Measurements from ENCODE around the gene EVA1A. TPM values are rescaled to one million over a fixed set of nuclear protein-coding genes. Genes with fewer than 3 reads are reported as not detected.

The EVA1A gene
- total and polyA plus RNA-seq, 2 of the 8 experiments (the other 6 are each of a cell fraction or from before 2014, with no cell fraction given), result 2.4 to 4.3 TPM

GRCh38 chr2:75589391-75590105 is 28.8 kb upstream of the EVA1A start:
- Histone ChIP-seq H3K4me2 (ENCODE audit: insufficient read depth in 1 of 2, low read depth in 2 of 2, low read length in 2 of 2) (no peak overlapping the region), H2BK5ac (ENCODE audit: low read depth, low read length) (no peak overlapping the region), H3K18ac (ENCODE audit: extremely low read depth, low read length) (no peak overlapping the region), H3K27ac (ENCODE audit: low read depth, low read length) (no peak overlapping the region), H3K9ac (replicated peaks in 1 of 4; ENCODE audit: extremely low read depth in 1 of 4, low read depth in 3 of 4, low read length in 3 of 4) (no peak overlapping the region), H3K9me3 (ENCODE audit: insufficient read depth in 2 of 2, low read depth in 1 of 2, low read length in 1 of 2) (no peaks in the 10 kb centered on the region), H4K91ac (replicated peaks; ENCODE audit: insufficient read length, low read length) (no peak overlapping the region), H2BK20ac (ENCODE audit: low read length) (no peak overlapping the region), H3K27me3 (replicated peaks in 1 of 4; ENCODE audit: control insufficient read depth in 3 of 4, extremely low read depth in 1 of 4, insufficient read depth in 3 of 4, low read length in 3 of 4) (no peaks in the 10 kb centered on the region), H2AK5ac (ENCODE audit: low read depth, low read length) (no peak overlapping the region), H2BK120ac (replicated peaks; ENCODE audit: low read depth, low read length) (no peak overlapping the region), H3K79me1 (ENCODE audit: low read depth, low read length) (no peaks in the 10 kb centered on the region), H3K79me2 (ENCODE audit: control insufficient read depth in 1 of 2, insufficient read depth in 2 of 2, low read length in 2 of 2) (no peaks in the 10 kb centered on the region), H2BK15ac (ENCODE audit: low read length) (no peak overlapping the region), H4K20me1 (replicated peaks in 1 of 2; ENCODE audit: control insufficient read depth in 1 of 2, insufficient read depth in 2 of 2, low read length in 2 of 2) (no peaks in the 10 kb centered on the region), H3K56ac (replicated peaks; ENCODE audit: insufficient read length, low read depth, low read length) (no peak overlapping the region), H3K4me1 (replicated peaks in 1 of 4; ENCODE audit: control insufficient read depth in 3 of 4, insufficient read depth in 4 of 4, low read length in 3 of 4) (no peaks in the 10 kb centered on the region), H3K4me3 (ENCODE audit: extremely low read depth in 1 of 4, insufficient read depth in 2 of 4, low read depth in 3 of 4, low read length in 4 of 4) (no peak overlapping the region), H4K5ac (ENCODE audit: insufficient read length, low read depth, low read length) (no peak overlapping the region), H3K23ac (ENCODE audit: insufficient read length) (no peak overlapping the region), H3K23me2 (ENCODE audit: low read depth, low read length) (no peaks in the 10 kb centered on the region), H2BK12ac (ENCODE audit: low read depth, low read length) (no peak overlapping the region), H4K8ac (ENCODE audit: extremely low read depth, insufficient read depth, low read length) (no peak overlapping the region), H2AFZ (ENCODE audit: low read length) (no peak overlapping the region), H3K4ac (replicated peaks; ENCODE audit: insufficient read length, low read depth, low read length) (no peak overlapping the region), H3K14ac (ENCODE audit: insufficient read length) (no peak overlapping the region), H3K36me3 (ENCODE audit: control insufficient read depth in 2 of 4, insufficient read depth in 4 of 4, low read length in 3 of 4) (no peaks in the 10 kb centered on the region)
- ChIA-PET POLR2A (ENCODE audit: partially characterized antibody) (no interaction called here), CTCF (ENCODE audit: partially characterized antibody) (interaction anchor here (0.6 to 2.1 kb wide), 7 partner anchors 10 to 51 kb away, joined by 3 to 9 read pairs (median 4); no protein-coding TSS in a partner anchor)
- FAIRE-seq (no peak), DNase-seq (ENCODE audit: low read depth in 1 of 2, low spot score in 2 of 2) (no peak)
- WGBS, 2 experiments (ENCODE audit: extremely low coverage in 1 of 2, insufficient coverage in 1 of 2, insufficient read length in 1 of 2, insufficient replicate concordance in 2 of 2, low coverage in 1 of 2, low lambda C conversion rate in 2 of 2, missing lambda C conversion rate in 1 of 2), result 89% methylated on average over 4 of the region's 4 CpGs; no CpG with 5 or more reads in 1 of the 2 experiments
- TF ChIP-seq CTBP2 (IDR thresholded peaks at IDR 0.05; ENCODE audit: borderline replicate concordance, insufficient read depth, insufficient read length, low read length) (no peak), SIRT6 (IDR thresholded peaks at IDR 0.05; ENCODE audit: low read length) (no peak), SIN3A (conservative IDR thresholded peaks at IDR 0.05 in 1 of 2, IDR thresholded peaks at IDR 0.05 in 1 of 2; ENCODE audit: low read depth in 1 of 2, low read length in 2 of 2) (no peak), RAD21 (IDR thresholded peaks at IDR 0.05 in 1 of 2, conservative IDR thresholded peaks at IDR 0.05 in 1 of 2; ENCODE audit: low read depth in 2 of 2, low read length in 2 of 2) (no peak), KDM1A (IDR thresholded peaks at IDR 0.05; ENCODE audit: borderline replicate concordance, low read length) (no peak), POU5F1 (IDR thresholded peaks at IDR 0.05; ENCODE audit: low read depth, low read length) (no peak), GTF2F1 (IDR thresholded peaks at IDR 0.05; ENCODE audit: borderline replicate concordance, low read depth, low read length) (no peak), YY1 (IDR thresholded peaks at IDR 0.05; ENCODE audit: low read depth, low read length) (no peak), JUND (IDR thresholded peaks at IDR 0.05; ENCODE audit: low read length) (no peak), EGR1 (IDR thresholded peaks at IDR 0.05; ENCODE audit: borderline replicate concordance, low read depth, low read length) (no peak), GABPA (IDR thresholded peaks at IDR 0.05; ENCODE audit: borderline replicate concordance, insufficient read depth, low read length) (no peak), CREB1 (IDR thresholded peaks at IDR 0.05) (no peak)
- TF ChIP-seq, protein P1, sequence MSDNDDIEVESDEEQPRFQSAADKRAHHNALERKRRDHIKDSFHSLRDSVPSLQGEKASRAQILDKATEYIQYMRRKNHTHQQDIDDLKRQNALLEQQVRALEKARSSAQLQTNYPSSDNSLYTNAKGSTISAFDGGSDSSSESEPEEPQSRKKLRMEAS (IDR thresholded peaks at IDR 0.05), result no peak

All from H1 (cell line).